UCSD-AML1 (cell line): ENCODE results near the gene WNT7B.
"Not testable (repeated sequence)": the region's sequence is repeated elsewhere in the genome, so short reads cannot be mapped to it uniquely, and the experiment has no call there.

Experiments used
- DNase-seq: peaks from one replicate; lab custom pipeline; 2025; ENCODE audit not compliant: unreplicated experiment; lab: John Stamatoyannopoulos, UW

The WNT7B gene

DNA sequence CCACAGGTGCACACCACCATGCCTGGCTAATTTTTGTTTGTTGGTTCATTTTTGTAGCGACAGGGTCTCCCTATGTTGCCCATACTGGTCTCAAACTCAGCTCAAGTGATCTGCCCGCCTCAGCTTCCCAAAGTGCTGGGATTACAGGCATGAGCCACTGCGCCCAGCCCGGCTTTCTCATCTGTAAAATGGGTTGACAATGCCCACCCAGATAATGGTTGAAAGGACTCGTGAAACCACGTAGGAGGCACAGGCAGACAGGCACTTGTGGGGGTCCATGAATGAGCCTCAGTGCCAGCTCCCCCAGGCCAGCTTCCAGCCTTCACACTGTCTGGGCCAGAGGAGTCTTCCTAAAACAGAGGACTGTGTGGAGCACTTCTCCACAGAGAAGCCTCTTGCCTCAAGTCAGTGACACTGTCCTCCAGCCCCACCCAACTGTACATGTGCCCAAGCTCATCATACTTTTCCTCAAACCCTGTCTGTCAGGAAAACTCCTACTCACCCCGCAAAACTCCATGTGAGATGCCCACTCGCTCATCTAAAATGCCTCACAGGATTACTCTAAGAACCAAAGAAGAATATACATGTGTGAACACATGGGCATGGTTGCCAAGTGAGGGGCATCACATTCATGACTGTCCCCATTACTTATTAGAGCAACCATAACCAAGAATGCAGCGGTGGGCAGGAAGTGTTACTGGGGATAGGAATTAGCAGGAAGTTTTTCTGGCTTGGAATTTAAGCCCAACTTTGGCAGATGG lies 32.1 kb upstream of the WNT7B start:
- DNase-seq: no peak

GRCh38 chr22:46008291-46008690 lies 31.3 kb upstream of the WNT7B start:
- DNase-seq: no peak

- DNase-seq: no peak
Observed at GRCh38 chr22:46007848-46008261, 30.9 kb upstream of the WNT7B start.

DNA sequence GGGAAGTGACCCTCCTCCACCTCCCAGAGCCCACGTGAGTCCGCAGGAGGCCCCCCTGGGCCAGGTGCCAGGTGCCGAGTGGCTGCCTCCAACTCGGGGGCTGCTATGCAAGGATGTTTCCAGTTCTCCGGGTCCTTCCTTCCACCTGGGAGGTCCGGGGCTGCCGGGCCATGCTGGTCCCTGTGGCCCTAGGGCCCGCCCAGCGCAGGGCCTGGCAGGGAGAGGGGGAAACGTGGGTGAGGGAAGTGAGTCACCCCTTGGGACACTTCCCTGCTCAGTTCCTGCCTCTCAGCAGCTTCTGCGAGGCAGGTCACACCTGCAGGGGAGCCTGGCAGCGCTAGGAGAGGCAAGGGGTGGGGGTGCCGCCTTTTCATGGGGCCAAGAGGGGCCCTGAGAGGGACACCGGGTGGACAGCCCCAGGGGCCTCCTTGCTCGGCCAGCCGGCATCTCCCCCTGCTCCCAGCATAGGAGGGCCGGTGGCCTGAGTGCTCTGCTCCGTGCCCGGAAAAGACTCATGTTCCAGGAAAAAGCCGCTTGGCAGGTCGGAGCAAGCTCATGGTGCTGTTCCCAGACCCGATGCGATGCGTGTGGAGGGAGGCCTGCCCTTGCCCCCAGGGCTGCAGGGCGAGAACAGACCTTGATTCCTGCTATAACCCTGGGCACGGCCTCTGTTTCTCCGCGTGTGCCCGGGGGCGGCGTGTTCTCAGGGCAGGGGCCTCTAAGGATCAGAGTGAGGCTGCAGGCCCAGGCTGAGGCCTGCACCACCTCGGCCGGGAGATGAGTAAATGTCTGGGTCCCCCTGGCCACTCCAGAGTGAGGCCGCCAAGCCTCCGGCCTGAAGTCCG lies 30.3 kb upstream of the WNT7B start:
- DNase-seq: peak; percentile 60

GRCh38 chr22:46006379-46007002 lies 29.5 kb upstream of the WNT7B start:
- peak; percentile 86 for DNase-seq

DNA sequence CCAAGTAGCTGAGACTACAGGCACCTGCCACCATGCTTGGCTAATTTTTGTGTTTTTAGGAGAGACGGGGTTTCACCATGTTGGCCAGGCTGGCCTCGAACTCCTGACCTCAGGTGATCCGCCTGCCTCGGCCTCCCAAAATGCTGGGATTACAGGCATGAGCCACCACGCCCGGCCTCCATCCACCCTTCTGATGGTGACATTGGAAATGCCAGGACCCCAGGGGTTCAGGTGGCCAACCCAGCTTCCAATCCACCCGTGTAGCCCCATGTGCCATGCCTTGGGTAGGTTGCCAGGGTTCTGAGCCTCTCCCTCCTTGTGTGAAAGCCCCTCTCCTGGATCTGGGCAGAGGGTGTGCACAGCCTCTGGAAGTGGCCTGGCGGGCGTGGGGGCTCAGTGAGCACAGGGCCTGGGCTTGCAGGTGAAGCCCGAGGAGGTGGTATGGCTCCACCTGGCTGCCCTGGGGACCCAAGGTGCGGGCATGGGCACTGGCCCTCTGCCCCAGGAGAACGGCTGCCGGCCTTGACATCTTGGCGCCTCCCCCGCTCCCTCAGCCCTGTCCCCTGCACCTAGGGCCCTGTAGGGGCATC lies 28.2 kb upstream of the WNT7B start:
- DNase-seq: not testable (repeated sequence)

DNA sequence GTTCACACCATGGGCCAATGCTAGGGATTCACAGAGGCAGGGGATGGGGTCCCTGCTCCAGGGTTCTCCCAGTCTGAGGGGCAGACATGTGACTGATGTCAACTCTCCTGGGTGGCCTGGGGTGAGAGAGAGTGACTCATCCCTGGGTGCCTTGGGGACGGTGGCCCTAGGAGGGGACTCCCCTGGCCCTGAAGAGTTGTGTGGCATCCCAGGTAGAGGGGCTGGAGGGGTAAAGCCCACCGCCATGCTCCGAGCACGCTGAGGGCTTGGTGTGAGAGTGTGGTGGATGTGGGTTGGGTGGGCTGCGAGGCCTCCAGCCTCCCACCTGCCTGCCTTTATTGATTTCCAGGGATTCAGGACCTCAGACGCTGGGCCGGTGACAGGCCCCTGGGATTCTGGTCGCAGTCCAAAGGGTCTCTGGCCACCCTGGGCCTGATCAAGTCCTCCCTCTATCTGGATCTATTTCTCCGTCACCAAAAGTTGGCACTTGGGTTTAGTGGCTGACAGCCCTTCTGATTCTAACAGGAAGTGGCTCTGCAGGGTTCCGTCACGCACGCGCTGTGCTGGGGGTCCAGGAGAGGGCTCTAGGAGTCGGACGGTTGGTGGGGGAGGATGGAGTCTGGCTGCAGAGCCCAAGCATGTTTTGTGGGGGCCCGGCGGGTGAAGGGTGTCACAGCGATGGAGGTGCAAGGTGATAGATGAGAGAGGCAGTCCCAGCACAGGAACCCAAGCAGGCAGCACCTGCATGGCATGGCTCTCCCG lies 27.3 kb upstream of the WNT7B start:
- no peak for DNase-seq

DNA sequence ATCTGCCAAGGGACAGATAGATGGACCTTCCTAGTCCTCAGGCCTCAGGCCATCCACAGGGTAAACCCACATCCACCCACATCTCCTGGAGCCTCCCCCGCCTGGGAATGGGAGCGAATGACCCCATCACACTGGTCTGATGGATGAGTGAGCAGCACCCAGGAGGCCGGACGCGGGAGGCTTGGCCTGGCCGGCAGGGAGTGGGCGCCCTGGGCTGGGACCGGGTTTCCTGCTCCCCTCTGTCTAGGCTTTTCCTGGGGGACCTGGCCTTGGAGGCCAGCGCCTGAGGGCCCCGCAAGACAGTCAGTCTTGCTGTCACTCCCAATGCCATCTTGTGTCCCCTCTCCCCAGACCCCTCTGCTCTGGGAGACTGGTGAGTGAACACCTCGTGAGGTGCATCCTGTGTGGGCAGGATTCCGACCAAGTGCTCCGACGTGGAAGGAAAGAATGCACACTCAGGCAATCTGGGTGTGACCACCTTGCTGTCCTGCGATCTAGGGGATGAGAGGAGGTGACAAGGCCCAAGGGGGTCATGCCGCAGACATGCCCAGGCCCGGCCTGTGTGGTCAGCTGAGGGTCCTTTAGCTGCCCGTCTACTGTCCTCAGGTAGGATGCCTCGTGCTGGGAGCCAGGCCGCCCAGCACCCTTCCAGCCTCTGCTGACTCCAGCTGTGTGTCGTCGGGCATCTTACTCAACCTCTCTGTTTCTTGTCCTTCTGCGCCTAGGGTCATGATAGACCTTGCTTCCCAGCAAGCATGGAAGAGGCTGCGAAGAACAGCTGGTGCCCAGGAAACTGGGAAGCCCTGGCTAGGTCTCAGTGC lies 26.5 kb upstream of the WNT7B start:
- no peak for DNase-seq

DNA sequence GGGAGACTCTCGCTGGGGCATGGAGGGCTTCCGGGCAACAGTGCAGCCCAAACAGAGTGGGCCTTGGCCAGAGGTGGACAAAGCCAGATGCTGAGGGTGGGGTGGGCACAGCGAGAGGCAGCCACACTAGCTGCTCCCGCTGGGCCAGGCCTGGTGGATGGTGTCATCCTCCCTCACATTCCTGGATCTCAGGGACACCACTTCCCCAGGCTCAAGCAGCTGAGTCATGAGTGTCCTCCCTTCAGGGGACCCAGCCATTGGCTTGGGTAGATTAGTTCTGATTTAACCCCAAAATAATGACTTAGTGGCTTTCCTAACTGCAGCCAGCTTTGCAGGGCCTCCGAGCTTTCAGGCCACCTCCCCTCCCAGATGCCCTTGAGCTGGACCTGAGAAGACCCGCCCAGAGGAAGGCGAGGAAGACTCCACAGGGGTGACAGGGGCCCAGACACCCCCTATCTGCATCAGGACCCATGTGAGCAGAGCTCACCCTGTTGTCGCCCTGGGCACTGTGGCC lies 25.9 kb upstream of the WNT7B start:
- DNase-seq: no peak

- no peak for DNase-seq
Observed at GRCh38 chr22:46001426-46002106, 24.6 kb upstream of the WNT7B start.

- no peak for DNase-seq
Observed at GRCh38 chr22:46001046-46001425, 24.1 kb upstream of the WNT7B start.

DNA sequence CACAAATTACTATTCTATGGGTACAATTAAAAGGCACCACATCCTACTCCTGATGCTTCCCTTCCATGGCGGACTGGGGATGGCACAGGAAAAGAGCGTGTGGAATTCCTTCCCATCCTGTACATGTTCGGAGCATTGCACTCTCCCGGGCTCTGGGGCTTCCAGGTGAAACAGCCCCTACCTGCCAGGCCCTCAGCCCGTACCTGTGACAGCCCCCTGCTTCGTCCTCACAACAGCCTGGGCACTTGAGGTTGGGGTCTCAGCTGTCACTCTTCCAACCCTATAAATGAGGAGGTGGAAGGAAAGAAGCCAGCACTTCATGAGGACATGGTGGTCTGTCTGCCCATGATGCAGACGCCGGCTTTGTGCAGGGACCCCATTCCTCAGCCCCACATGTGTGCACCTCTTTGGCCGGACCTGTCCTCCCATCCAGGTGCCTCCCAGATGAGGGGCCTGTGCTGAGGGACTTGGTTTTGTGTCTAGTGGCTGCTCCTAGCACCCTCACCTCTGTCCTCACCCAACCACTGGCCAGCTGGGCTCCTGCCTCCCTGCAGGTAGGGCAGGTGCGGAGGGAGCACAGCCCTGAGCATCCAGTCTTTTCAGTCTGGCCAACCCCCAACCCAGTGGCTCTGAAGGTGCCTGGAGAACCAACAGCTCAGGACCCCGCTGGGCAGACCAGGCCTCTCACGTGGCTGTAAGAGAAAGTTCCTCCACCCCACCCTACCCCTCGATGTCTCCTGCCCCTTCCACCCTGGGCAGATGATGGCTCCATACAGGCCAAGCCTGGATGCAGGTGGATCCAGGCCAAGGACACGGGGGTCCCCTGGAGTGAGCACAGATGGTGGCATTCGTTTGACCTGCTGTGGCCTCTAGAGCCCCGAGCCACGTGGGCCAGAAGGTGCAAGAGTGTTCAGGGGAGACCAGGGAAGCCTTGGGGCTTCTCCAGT lies 23.4 kb upstream of the WNT7B start:
- no peak for DNase-seq

GRCh38 chr22:45999379-45999971 lies 22.5 kb upstream of the WNT7B start:
- no peak for DNase-seq

GRCh38 chr22:45998638-45999378 lies 21.8 kb upstream of the WNT7B start:
- DNase-seq: no peak

DNA sequence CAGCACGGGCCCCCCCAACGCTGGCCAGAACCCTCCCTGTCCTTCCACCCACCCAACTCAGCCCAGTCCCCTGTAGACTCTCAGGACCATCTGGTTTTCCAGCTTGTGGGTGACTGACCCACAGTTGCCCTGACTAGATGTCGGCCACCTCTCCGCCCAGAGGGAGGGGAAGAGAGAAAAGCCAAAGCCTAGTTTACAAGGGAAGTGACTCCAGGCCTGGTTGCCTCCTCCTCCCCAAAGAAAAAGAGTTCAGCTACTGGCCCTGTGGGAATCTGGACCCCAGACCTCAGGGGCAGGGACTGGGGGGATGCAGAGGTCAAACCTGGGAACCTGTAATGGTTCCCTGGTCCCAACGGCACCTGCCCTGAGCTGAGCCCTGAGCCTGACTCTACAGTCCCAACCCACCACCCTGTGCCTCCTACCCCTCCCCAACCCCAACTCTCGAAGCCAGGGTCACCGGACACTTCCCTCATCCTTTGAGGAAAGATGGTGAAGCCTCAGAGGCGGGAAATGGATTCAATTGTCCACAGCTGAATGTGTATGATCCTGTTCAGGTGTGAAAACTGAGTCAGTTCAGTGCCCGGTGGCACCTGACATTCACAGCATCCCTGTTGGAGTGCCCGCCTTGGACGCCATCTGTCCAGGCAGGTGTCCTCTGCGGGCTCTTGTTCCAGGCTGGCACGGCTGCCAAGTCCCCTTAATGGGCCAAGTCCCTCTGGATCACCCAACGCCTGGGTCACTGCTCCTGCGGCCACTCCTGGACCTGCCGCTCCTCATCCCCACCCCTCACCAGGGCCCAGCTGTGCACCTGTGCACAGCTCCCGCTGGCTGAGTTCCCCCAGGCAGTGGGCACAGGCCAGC lies 21.0 kb upstream of the WNT7B start:
- DNase-seq: no peak
